ENCODE data around the gene IKZF1.
A peak's percentile ranks its signal among the peaks of the same experiment; 100 is the strongest.

Gene IKZF1

DNA sequence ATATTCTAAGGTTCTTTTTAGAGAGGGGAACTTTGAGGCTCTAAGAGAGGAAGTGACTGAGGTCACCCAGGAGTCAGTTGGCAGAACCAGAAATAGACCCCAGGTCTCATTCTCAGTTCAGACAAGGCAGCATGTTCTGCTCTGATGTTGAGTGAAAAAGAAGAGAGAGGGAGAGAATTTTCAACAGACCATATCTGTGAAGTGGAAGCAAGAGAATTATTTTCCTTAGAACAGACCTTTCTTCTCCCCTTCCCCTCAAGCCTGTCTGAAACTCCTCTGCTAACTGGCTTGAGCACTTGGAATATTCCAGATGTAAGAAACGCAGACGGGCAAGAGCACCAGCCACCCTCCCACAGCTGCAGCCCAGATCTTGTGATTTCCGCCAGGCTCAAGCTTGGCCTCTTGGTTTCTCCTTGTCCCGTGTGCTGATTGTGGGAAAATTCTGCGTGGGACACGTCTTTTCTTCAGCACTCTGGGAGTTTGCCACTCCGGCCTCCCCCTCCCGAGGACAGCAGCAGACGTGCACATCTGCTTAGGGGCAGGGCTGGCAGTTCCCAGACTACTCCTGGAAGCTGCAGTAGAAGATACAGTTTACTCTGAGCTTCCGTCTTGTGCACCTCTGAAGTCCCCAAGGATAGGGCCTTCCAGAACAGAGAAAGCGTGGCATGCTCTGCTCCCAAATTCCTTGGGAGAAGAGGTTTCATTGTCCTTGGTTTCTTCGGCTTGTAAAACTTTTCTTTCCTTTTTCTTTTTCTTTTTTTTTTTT lies 22.7 kb upstream of the IKZF1 start:
- peak; percentile 62 for DNase-seq (ENCODE audit: extremely low spot score)
- ChIA-PET CTCF (interaction anchor here (1.2 to 3.7 kb wide), 7 partner anchors 7 to 136 kb away, joined by 3 to 21 read pairs (median 5); no protein-coding TSS in a partner anchor), POLR2A (interaction anchor here (0.7 kb wide), 1 partner anchor 29 kb away, joined by 3 read pairs; no protein-coding TSS in a partner anchor)

DNA sequence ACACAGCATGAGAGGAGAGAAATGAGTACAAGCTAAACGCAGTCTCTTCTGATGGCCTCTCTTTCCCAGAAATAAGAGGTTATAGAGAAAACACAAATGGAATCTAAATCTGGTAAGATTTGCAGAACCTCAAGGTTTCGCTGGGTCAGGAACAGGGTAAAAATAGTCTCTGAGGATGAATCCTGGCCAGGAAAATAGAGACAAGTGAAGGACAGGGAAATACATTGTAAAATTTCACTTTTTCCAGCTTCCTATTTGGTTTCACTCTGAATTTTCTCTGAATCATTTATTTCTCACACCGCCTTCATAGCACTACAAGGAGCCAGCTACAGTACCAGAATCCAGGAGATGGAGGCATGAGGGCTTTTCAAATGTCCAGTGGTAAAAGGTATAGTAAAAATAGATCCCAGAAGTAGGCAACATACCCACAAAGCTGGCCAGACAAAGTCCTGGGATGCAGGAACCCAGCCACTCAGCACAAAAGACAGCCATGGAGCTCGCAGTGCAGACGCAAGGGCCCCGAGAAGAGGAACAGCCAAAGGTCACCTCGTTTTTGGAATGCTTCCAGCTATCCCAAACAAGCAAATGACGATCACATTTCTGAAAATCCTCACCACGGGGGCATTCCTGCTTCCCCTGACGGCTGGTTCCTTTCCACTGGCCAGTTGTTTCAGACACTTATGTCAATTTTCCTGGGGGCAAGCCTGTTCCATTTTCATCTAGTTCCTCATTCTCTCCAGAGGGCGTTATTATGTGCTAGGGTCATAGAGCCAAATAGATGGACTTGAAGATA lies 21.5 kb upstream of the IKZF1 start:
- ChIA-PET CTCF (interaction anchor here (1.2 to 3.7 kb wide), 10 partner anchors 8 to 135 kb away, joined by 3 to 21 read pairs (median 5); no protein-coding TSS in a partner anchor), POLR2A (interaction anchor here (1.3 kb wide), 1 partner anchor 16 kb away, joined by 5 read pairs; no protein-coding TSS in a partner anchor)
- no peak for DNase-seq (ENCODE audit: extremely low spot score)
- TF ChIP-seq, protein P1, sequence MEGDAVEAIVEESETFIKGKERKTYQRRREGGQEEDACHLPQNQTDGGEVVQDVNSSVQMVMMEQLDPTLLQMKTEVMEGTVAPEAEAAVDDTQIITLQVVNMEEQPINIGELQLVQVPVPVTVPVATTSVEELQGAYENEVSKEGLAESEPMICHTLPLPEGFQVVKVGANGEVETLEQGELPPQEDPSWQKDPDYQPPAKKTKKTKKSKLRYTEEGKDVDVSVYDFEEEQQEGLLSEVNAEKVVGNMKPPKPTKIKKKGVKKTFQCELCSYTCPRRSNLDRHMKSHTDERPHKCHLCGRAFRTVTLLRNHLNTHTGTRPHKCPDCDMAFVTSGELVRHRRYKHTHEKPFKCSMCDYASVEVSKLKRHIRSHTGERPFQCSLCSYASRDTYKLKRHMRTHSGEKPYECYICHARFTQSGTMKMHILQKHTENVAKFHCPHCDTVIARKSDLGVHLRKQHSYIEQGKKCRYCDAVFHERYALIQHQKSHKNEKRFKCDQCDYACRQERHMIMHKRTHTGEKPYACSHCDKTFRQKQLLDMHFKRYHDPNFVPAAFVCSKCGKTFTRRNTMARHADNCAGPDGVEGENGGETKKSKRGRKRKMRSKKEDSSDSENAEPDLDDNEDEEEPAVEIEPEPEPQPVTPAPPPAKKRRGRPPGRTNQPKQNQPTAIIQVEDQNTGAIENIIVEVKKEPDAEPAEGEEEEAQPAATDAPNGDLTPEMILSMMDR (IDR thresholded peaks at IDR 0.05; ENCODE audit: control extremely low read depth, extremely low read depth, low read depth, missing control alignments) = no peak

More for the DNA sequence above, 22.7 kb upstream of the IKZF1 start:
- TF ChIP-seq, protein P1 (IDR thresholded peaks at IDR 0.05; ENCODE audit: control extremely low read depth, extremely low read depth, low read depth, missing control alignments) = no peak

DNA sequence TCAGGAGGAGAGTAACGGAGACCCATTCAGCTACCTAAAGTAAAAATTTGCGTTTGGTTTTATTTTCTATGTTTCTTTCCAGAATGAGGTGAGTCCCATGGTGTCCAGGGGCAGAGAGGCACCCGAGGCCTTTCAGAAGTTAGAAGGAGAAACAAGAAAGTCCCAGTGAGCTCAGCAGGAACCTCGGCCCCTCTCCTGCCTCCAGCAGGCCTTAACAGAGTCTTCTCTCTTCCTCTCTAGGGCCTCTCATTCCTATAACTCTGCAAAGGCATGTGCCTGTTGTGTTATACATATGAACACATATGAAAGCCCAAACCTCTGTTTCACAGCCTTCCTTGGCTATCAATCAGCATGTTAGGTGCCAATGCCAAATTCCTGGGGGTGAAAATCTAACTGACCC lies 20.8 kb upstream of the IKZF1 start:
- POLR2A ChIA-PET = interaction anchor here (1.3 kb wide), 1 partner anchor 16 kb away, joined by 5 read pairs; no protein-coding TSS in a partner anchor
- CTCF ChIA-PET = interaction anchor here (1.2 to 3.7 kb wide), 9 partner anchors 9 to 134 kb away, joined by 3 to 21 read pairs (median 5); no protein-coding TSS in a partner anchor
- no peak for DNase-seq (ENCODE audit: extremely low spot score)
- TF ChIP-seq, protein P1 (IDR thresholded peaks at IDR 0.05; ENCODE audit: control extremely low read depth, extremely low read depth, low read depth, missing control alignments) = no peak

DNA sequence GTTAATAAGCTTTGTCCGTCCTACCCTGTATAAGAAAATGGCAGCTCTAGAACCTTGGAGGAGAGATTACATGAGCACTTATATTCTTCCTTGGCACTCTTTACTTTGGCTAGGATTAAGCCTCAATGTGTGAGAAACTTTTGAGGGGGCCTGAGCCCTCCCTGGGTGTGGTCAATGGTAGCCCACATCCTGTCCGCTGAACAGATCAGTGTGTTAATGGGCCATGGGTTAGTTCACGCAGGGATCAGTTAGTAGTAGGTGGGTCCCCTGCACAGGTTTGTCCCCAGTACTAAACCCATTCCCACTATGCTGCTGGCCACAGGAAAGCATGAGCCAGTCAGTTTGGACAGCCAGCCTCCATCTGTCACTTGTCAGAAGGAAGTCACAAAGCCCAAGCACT lies 20.2 kb upstream of the IKZF1 start:
- ChIA-PET POLR2A (no interaction called here), CTCF (interaction anchor here (1.2 to 2.5 kb wide), 3 partner anchors 10 to 33 kb away, joined by 3 to 10 read pairs (median 5); no protein-coding TSS in a partner anchor)
- TF ChIP-seq, protein P1 (IDR thresholded peaks at IDR 0.05; ENCODE audit: control extremely low read depth, extremely low read depth, low read depth, missing control alignments) = no peak
- DNase-seq (ENCODE audit: extremely low spot score) = no peak

DNA sequence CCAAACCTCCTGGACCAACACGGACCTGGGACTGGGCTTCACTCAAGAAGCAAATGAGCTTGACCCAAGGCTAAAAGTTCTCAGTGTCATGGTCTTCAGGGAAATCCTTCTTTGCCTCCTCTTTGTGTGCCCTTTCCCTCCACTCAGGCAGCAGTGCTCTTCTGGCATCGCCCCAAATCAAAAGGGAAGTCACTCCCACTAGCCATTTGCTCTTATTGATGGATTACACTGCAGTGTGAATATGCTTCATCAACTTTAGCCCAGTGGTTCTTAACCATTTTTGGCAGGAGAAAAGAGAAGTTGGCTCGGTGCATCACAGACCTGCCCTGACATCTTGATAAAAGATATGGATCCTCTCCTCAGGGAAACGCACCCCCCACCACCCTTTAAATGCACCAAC lies 19.2 kb upstream of the IKZF1 start:
- TF ChIP-seq, protein P1 (IDR thresholded peaks at IDR 0.05; ENCODE audit: control extremely low read depth, extremely low read depth, low read depth, missing control alignments) = no peak
- ChIA-PET CTCF (interaction anchor here (1.6 kb wide), 1 partner anchor 22 kb away, joined by 4 read pairs; no protein-coding TSS in a partner anchor), POLR2A (no interaction called here)
- DNase-seq (ENCODE audit: extremely low spot score) = no peak

DNA sequence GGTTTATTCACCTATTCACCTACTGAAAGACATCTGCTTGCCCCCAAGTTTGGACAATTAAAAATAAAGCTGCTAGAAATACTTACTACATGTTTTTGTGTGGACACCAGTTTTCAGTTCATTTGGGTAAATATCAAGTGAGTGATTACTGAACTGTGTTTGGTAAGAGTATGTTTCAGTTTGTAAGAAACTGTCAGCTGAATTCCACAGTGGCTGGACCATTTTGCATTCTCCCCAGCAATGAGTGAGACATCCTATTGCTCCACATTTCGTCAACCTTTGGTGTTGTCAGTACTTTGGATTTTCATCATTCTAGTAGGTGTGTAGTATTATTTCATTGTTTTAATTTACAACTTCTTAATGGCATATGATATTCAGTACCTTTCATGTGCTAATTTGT lies 17.4 kb upstream of the IKZF1 start:
- POLR2A ChIA-PET = no interaction called here
- CTCF ChIA-PET = interaction anchor here (1.2 to 2.7 kb wide), 5 partner anchors 12 to 82 kb away, joined by 3 to 10 read pairs (median 5); no protein-coding TSS in a partner anchor
- DNase-seq (ENCODE audit: extremely low spot score) = no peak
- TF ChIP-seq, protein P1 (IDR thresholded peaks at IDR 0.05; ENCODE audit: control extremely low read depth, extremely low read depth, low read depth, missing control alignments) = no peak
